ENCODE data around the gene PRAMEF1.

- TF ChIP-seq SUZ12 (IDR thresholded peaks at IDR 0.05): no peak
- TF ChIP-seq SP1 (IDR thresholded peaks at IDR 0.05): no peak
- no peak for TF ChIP-seq TARDBP (IDR thresholded peaks at IDR 0.05)
- TF ChIP-seq HDGF (IDR thresholded peaks at IDR 0.05; ENCODE audit: borderline replicate concordance): no peak
- TF ChIP-seq FOXK2 (IDR thresholded peaks at IDR 0.05): no peak
- TF ChIP-seq NFRKB (IDR thresholded peaks at IDR 0.05): no peak
- no peak for TF ChIP-seq ZNF384 (IDR thresholded peaks at IDR 0.05)
- TF ChIP-seq FOXM1 (IDR thresholded peaks at IDR 0.05; ENCODE audit: borderline replicate concordance): no peak
- TF ChIP-seq BHLHE40 (IDR thresholded peaks at IDR 0.05; ENCODE audit: borderline replicate concordance): no peak
- no peak for TF ChIP-seq LEF1 (IDR thresholded peaks at IDR 0.05; ENCODE audit: borderline replicate concordance)
- TF ChIP-seq ARNT (IDR thresholded peaks at IDR 0.05): no peak
These were observed 20.2 kb downstream of the PRAMEF1 start for GRCh38 chr1:12811409-12811784.
